ENCODE measurements around the gene MED1.
"Not testable (repeated sequence)": the region's sequence is repeated elsewhere in the genome, so short reads cannot be mapped to it uniquely, and the experiment has no call there.

MED1 gene

GRCh38 chr17:39462631-39463375, 11.7 kb upstream of the MED1 start:
- H3K4me3 ChIP-seq (ENCODE audit: low read length) = peak overlapping the region; percentile 88
- H3K4me1 ChIP-seq (ENCODE audit: control insufficient read depth, insufficient read depth, low read length) = no peaks in the 10 kb centered on the region
- no peaks in the 10 kb centered on the region for H3K9me3 ChIP-seq (ENCODE audit: control insufficient read depth, low read length)
- H3K9ac ChIP-seq (ENCODE audit: low read length) = peak overlapping the region; percentile 96
- no peaks in the 10 kb centered on the region for H3K36me3 ChIP-seq (ENCODE audit: control insufficient read depth, insufficient read depth, low read length)
- H3K27me3 ChIP-seq (ENCODE audit: control insufficient read depth, insufficient read depth, low read length) = no peaks in the 10 kb centered on the region

DNA sequence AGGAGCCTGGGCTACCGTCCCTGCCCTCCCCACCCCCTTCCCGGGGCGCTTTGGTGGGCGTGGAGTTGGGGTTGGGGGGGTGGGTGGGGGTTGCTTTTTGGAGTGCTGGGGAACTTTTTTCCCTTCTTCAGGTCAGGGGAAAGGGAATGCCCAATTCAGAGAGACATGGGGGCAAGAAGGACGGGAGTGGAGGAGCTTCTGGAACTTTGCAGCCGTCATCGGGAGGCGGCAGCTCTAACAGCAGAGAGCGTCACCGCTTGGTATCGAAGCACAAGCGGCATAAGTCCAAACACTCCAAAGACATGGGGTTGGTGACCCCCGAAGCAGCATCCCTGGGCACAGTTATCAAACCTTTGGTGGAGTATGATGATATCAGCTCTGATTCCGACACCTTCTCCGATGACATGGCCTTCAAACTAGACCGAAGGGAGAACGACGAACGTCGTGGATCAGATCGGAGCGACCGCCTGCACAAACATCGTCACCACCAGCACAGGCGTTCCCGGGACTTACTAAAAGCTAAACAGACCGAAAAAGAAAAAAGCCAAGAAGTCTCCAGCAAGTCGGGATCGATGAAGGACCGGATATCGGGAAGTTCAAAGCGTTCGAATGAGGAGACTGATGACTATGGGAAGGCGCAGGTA, 11.0 kb upstream of the MED1 start:
- Histone ChIP-seq H3K4me1 (ENCODE audit: control insufficient read depth, insufficient read depth, low read length) (no peaks in the 10 kb centered on the region), H3K4me3 (ENCODE audit: low read length) (peak overlapping the region; percentile 88), H3K9me3 (ENCODE audit: control insufficient read depth, low read length) (no peaks in the 10 kb centered on the region), H3K9ac (ENCODE audit: low read length) (peak overlapping the region; percentile 96), H3K27me3 (ENCODE audit: control insufficient read depth, insufficient read depth, low read length) (no peaks in the 10 kb centered on the region), H3K36me3 (ENCODE audit: control insufficient read depth, insufficient read depth, low read length) (no peaks in the 10 kb centered on the region)

GRCh38 chr17:39461113-39461925, 10.3 kb upstream of the MED1 start, which contains the start of gene CDK12:
CDK12 (plus strand) TSS chr17:39461486; CDS start chr17:39462072, 586 bp downstream.
- H3K4me3 ChIP-seq (ENCODE audit: low read length) = peak within 1 kb of the TSS; percentile 88
- no peaks in the 10 kb centered on the region for H3K27me3 ChIP-seq (ENCODE audit: control insufficient read depth, insufficient read depth, low read length)
- no peaks in the 10 kb centered on the region for H3K36me3 ChIP-seq (ENCODE audit: control insufficient read depth, insufficient read depth, low read length)
- peak within 1 kb of the TSS; percentile 96 for H3K9ac ChIP-seq (ENCODE audit: low read length)
- H3K9me3 ChIP-seq (ENCODE audit: control insufficient read depth, low read length) = no peaks in the 10 kb centered on the region
- H3K4me1 ChIP-seq (ENCODE audit: control insufficient read depth, insufficient read depth, low read length) = no peaks in the 10 kb centered on the region

GRCh38 chr17:39455919-39456318, 4.9 kb upstream of the MED1 start:
- Histone ChIP-seq H3K4me3 (ENCODE audit: low read length) (no peak overlapping the region), H3K9ac (ENCODE audit: low read length) (no peak overlapping the region), H3K9me3 (ENCODE audit: control insufficient read depth, low read length) (no peaks in the 10 kb centered on the region), H3K27me3 (ENCODE audit: control insufficient read depth, insufficient read depth, low read length) (no peaks in the 10 kb centered on the region), H3K36me3 (ENCODE audit: control insufficient read depth, insufficient read depth, low read length) (no peaks in the 10 kb centered on the region), H3K4me1 (ENCODE audit: control insufficient read depth, insufficient read depth, low read length) (peaks cover 5% of the 10 kb centered on the region)

DNA sequence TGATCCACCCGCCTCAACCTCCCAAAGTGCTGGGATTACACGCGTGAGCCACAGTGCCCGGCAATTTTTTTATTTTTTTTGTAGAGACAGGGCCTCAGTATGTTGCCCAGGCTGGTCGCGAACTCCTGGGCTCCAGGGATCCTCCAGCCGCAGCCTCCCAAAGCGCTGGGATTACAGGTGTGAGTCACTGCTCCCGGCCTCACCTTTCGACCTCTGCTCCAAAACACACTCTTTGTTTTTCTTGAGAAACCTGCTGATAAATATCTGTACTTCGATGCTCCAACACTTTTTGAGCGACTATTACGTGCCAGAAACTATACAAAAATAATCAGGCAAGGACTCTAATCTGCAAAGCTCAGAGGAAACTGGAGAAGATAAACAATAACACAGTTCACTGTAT, 1.0 kb downstream of the MED1 start:
- Histone ChIP-seq H3K9me3 (ENCODE audit: control insufficient read depth, low read length) (no peaks in the 10 kb centered on the region), H3K9ac (ENCODE audit: low read length) (peak overlapping the region; percentile 96), H3K4me1 (ENCODE audit: control insufficient read depth, insufficient read depth, low read length) (peaks cover 13% of the 10 kb centered on the region), H3K36me3 (ENCODE audit: control insufficient read depth, insufficient read depth, low read length) (no peaks in the 10 kb centered on the region), H3K4me3 (ENCODE audit: low read length) (no peak overlapping the region), H3K27me3 (ENCODE audit: control insufficient read depth, insufficient read depth, low read length) (no peaks in the 10 kb centered on the region)

GRCh38 chr17:39447561-39447960, 3.5 kb downstream of the MED1 start:
- Histone ChIP-seq H3K4me3 (ENCODE audit: low read length) (no peak overlapping the region), H3K27me3 (ENCODE audit: control insufficient read depth, insufficient read depth, low read length) (no peaks in the 10 kb centered on the region), H3K4me1 (ENCODE audit: control insufficient read depth, insufficient read depth, low read length) (peaks cover 13% of the 10 kb centered on the region), H3K9me3 (ENCODE audit: control insufficient read depth, low read length) (no peaks in the 10 kb centered on the region), H3K36me3 (ENCODE audit: control insufficient read depth, insufficient read depth, low read length) (peaks cover 4% of the 10 kb centered on the region), H3K9ac (ENCODE audit: low read length) (no peak overlapping the region)

DNA sequence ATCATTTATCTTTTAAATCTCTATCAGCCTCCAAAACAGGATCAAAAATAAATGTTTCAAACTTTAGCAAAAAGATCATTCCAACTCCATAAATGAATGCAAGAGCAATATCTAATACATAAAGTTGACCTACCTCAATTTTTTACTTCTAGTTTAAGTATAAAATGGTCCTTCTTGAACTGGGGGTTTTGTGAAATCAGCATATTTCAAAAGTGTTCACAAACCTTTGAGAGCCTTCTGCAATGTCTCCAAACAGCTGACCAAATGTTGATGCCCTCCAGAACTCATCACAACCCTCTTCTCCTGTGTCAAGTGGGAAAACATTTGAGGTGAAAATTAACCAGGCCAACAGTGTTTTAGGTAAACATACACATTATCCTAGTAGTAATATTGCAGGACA, 7.7 kb downstream of the MED1 start:
- H3K9me3 ChIP-seq (ENCODE audit: control insufficient read depth, low read length) = no peaks in the 10 kb centered on the region
- no peak overlapping the region for H3K4me3 ChIP-seq (ENCODE audit: low read length)
- peaks cover 4% of the 10 kb centered on the region for H3K36me3 ChIP-seq (ENCODE audit: control insufficient read depth, insufficient read depth, low read length)
- no peak overlapping the region for H3K9ac ChIP-seq (ENCODE audit: low read length)
- H3K27me3 ChIP-seq (ENCODE audit: control insufficient read depth, insufficient read depth, low read length) = no peaks in the 10 kb centered on the region
- no peaks in the 10 kb centered on the region for H3K4me1 ChIP-seq (ENCODE audit: control insufficient read depth, insufficient read depth, low read length)

DNA sequence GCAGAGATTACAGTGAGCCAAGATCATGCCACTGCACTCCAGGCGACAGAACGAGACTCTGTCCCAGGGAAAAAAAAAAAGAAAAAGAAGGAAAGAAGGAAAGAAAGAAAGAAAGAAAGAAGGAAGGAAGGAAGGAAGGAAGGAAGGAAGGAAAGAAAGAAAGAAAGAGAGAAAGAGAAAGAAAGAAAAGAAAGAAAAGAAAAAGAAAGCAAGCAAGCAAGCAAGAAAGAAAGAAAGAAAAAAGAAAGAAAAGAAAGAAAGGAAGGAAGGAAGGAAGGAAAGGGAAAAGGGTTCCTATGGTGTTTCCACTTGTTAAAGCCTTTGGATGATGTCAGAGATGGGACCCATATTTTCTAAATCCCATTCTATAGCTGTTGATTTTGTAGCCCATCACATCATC, 11.2 kb downstream of the MED1 start:
- H3K9ac ChIP-seq (ENCODE audit: low read length); H3K9me3 ChIP-seq (ENCODE audit: control insufficient read depth, low read length); H3K4me3 ChIP-seq (ENCODE audit: low read length); H3K4me1 ChIP-seq (ENCODE audit: control insufficient read depth, insufficient read depth, low read length); H3K27me3 ChIP-seq (ENCODE audit: control insufficient read depth, insufficient read depth, low read length); H3K36me3 ChIP-seq (ENCODE audit: control insufficient read depth, insufficient read depth, low read length): not testable (repeated sequence)

- Histone ChIP-seq H3K36me3 (ENCODE audit: control insufficient read depth, insufficient read depth, low read length) (no peaks in the 10 kb centered on the region), H3K4me3 (ENCODE audit: low read length) (no peak overlapping the region), H3K4me1 (ENCODE audit: control insufficient read depth, insufficient read depth, low read length) (no peaks in the 10 kb centered on the region), H3K27me3 (ENCODE audit: control insufficient read depth, insufficient read depth, low read length) (no peaks in the 10 kb centered on the region), H3K9ac (ENCODE audit: low read length) (no peak overlapping the region), H3K9me3 (ENCODE audit: control insufficient read depth, low read length) (no peaks in the 10 kb centered on the region)
These were observed 21.5 kb downstream of the MED1 start for GRCh38 chr17:39429600-39429999.

DNA sequence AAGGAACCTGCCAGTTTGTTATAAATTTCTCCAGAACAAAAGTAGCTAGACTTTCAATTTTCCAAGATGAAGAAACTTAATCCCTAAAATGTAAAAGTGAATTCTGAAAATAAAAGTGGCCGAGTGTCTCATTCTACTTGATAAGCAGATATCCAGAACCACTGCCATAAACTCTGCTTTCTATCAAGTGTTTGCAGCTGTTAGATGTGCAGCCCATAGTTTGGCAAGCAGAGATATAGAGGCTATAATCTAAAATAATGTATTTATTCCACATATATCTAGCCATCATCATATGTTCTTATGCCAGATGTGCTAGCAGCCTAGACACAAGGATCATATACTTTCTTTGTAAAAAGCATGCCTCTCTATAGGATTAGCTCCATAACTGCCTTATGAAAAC, 34.9 kb downstream of the MED1 start:
- Histone ChIP-seq H3K36me3 (ENCODE audit: control insufficient read depth, insufficient read depth, low read length) (no peaks in the 10 kb centered on the region), H3K9ac (ENCODE audit: low read length) (no peak overlapping the region)

DNA sequence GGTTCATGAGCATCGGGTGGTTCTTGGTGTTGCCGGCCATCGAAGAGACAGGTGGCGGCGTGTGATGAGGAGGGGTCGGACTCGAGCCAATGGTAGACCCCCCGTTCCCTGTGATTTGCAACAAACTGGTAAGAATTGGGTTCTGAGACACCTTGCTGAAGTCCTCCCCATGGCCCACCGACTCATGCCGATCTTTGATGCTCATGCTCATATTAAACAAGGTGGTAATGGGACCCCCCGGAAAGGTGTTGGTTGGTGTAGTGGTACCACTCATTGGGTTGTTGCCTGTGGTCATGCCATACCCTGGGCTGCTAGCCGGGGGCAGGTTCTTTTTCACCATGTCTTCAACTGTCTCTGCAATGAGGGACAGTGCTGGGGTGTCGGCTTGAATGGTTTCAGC, 40.8 kb downstream of the MED1 start:
- Histone ChIP-seq H3K9ac (ENCODE audit: low read length) (no peak overlapping the region), H3K4me3 (ENCODE audit: low read length) (no peak overlapping the region), H3K36me3 (ENCODE audit: control insufficient read depth, insufficient read depth, low read length) (peaks cover 20% of the 10 kb centered on the region), H3K27me3 (ENCODE audit: control insufficient read depth, insufficient read depth, low read length) (no peaks in the 10 kb centered on the region), H3K9me3 (ENCODE audit: control insufficient read depth, low read length) (no peaks in the 10 kb centered on the region), H3K4me1 (ENCODE audit: control insufficient read depth, insufficient read depth, low read length) (no peaks in the 10 kb centered on the region)

More for the DNA sequence above, 34.9 kb downstream of the MED1 start:
- H3K4me1 ChIP-seq (ENCODE audit: control insufficient read depth, insufficient read depth, low read length) = no peaks in the 10 kb centered on the region
- no peaks in the 10 kb centered on the region for H3K27me3 ChIP-seq (ENCODE audit: control insufficient read depth, insufficient read depth, low read length)
- no peak overlapping the region for H3K4me3 ChIP-seq (ENCODE audit: low read length)
- H3K9me3 ChIP-seq (ENCODE audit: control insufficient read depth, low read length) = no peaks in the 10 kb centered on the region

DNA sequence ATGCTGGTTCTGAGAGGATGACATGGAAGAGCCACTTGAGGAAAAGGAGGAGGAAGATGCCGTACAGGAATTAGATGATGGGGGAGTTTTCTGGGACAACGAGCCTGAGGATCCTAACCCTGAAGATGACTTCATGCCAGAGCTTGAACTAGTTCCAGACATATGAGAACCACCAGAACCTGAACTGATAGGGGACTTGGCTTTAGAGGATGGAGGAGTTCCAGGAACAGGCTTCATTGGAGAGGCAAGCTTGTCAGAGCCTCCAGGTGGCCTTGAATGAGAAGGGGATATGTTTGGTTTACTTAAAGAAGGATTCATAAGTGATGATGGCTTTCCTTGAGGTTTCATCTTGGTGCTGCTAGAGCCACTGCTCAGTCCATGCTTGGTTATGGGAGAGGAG, 42.7 kb downstream of the MED1 start:
- peaks cover 20% of the 10 kb centered on the region for H3K36me3 ChIP-seq (ENCODE audit: control insufficient read depth, insufficient read depth, low read length)

More for the DNA sequence above, 42.7 kb downstream of the MED1 start:
- Histone ChIP-seq H3K4me3 (ENCODE audit: low read length) (no peak overlapping the region), H3K4me1 (ENCODE audit: control insufficient read depth, insufficient read depth, low read length) (no peaks in the 10 kb centered on the region), H3K27me3 (ENCODE audit: control insufficient read depth, insufficient read depth, low read length) (no peaks in the 10 kb centered on the region), H3K9ac (ENCODE audit: low read length) (no peak overlapping the region), H3K9me3 (ENCODE audit: control insufficient read depth, low read length) (no peaks in the 10 kb centered on the region)

Data from mucosa of stomach (tissue), 1 donor.